Stimulated activated CD4-positive, alpha-beta T cell treated with anti-CD3 and anti-CD28 coated beads, TNF-alpha, amount 100 ng/mL, for 4 hours (primary cell): Measurements from ENCODE around the gene SETD6.
"Not testable (repeated sequence)": the region's sequence is repeated elsewhere in the genome, so short reads cannot be mapped to it uniquely, and the experiment has no call there.

Experiments
- DNase-seq, 3 experiments: peaks; one replicate each; pipeline ENCODE4 v3.0.0-alpha.2; 2020; ENCODE audit warnings: low read depth in 3 of 3

Gene SETD6, protein sequence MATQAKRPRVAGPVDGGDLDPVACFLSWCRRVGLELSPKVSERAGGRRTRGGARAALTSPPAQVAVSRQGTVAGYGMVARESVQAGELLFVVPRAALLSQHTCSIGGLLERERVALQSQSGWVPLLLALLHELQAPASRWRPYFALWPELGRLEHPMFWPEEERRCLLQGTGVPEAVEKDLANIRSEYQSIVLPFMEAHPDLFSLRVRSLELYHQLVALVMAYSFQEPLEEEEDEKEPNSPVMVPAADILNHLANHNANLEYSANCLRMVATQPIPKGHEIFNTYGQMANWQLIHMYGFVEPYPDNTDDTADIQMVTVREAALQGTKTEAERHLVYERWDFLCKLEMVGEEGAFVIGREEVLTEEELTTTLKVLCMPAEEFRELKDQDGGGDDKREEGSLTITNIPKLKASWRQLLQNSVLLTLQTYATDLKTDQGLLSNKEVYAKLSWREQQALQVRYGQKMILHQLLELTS

GRCh38 chr16:58515125-58515870, at the start of gene SETD6:
SETD6 (plus strand) TSS chr16:58515517; CDS start chr16:58515538, 21 bp downstream.
- peak; percentile 44 to 65 (median 52) for DNase-seq

DNA sequence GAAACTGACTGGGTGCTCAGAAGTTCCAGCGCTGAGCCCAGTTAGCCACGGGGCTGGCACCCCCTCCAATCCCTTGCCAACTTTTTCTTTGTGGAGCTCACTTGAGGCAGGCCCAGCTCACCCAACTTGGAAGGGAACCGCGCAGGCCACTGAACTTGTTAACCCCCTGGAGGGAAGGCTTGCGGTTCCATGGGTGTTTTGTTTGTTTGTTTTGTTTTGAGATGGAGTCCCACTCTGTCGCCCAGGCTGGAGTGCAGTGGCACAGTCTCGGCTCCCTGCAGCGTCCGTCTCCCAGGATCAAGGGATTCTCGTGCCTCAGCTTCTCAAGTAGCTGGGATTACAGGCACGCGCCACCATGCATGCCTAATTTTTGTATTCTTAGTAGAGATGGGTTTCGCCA, 49.5 kb upstream of the SETD6 start:
- DNase-seq = no peak

DNA sequence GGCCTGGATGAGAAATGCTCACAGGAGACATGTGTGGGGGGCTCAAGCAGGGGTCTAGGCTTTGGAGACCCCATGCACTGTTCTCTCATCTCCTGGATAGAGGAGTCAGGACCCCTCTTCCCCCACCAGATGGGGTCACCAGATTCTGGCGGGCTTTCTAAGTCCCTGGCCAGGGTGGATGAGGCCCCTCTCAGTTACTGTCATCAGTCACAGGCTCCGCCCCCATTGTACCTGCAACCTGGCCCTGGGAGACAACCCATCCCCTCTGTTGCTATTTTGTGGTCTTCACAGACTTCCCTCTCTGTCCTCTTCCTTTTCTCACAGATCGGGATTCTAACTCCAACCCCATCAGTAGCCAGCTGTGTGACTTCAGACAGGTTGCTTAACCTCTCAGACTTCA, 48.9 kb upstream of the SETD6 start:
- no peak for DNase-seq

GRCh38 chr16:58467905-58468304, 47.4 kb upstream of the SETD6 start:
- no peak for DNase-seq

GRCh38 chr16:58471209-58471975, 43.9 kb upstream of the SETD6 start:
- DNase-seq = no peak

- no peak for DNase-seq
These were observed 43.1 kb upstream of the SETD6 start for GRCh38 chr16:58472266-58472665.

DNA sequence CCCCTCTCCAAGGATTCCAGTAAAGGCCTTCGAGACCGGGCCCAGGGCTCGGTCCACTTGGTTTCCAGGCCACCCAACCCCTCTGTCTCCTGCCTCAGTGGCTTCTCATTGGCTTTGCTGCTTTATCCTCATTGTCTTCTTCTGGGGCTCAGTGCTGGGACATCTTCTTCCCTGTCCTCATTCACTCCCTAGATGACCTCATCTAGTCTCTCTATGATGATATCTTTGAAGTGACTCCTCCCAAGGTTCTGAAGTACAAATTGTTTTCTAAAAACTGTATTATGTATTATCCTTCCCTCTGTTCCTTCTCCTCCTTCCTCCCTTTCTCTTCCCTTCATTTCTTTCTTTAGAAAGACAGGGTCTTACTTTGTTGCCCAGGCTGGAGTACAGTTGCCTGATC, 42.5 kb upstream of the SETD6 start:
- no peak for DNase-seq

DNA sequence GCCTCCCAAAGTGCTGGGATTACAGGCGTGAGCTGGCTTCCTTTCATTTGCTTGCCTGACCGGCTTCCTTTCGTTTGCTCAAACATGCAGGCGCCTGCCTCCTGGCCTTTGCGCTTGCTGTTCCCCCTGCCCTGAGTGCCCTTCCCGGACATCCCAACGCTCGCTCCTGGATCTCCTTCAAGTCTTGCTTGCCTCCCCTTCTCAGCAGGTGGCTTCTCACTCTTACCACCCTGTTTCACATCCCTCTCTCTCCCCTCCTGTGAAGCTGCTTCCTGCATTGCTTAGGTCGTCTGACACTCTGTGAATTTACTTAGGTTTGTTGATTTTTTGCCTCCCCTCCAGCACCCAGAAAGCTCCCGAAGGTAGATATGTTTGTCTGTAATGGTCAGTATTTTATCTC, 41.0 kb upstream of the SETD6 start:
- no peak for DNase-seq

DNA sequence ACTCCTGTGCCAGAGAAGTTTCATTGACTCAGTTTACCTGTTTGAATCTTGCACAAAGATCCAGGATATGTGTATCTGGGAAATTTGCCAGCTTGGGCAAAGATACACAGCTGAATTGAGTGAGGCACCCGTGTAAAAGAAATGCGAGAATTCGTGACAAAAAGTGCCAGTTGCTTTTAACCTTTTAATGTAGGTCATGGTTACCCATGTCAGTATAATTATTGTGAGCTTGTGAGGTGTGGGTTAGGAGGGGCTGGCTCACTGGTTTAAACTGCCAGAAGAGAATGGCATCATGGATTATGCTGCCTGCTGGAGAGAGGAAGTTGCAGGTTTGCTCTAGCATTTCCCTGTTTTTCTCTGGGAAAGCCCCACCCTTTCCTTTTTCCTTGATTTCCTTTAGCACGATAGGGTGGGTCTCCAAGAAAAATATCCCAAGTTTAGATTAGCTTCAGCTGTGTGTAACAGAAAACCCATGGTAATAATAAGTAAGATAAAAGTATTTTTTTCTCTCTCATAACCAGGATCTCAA, 40.2 kb upstream of the SETD6 start:
- DNase-seq = no peak

- no peak for DNase-seq
These were observed 38.5 kb upstream of the SETD6 start for GRCh38 chr16:58476791-58477190.

- no peak for DNase-seq
These were observed 36.9 kb upstream of the SETD6 start for GRCh38 chr16:58478427-58478826.

GRCh38 chr16:58481226-58481869, 34.0 kb upstream of the SETD6 start:
- no peak for DNase-seq

GRCh38 chr16:58481931-58482330, 33.4 kb upstream of the SETD6 start:
- DNase-seq = no peak

GRCh38 chr16:58485184-58485887, 30.0 kb upstream of the SETD6 start:
- no peak for DNase-seq

DNA sequence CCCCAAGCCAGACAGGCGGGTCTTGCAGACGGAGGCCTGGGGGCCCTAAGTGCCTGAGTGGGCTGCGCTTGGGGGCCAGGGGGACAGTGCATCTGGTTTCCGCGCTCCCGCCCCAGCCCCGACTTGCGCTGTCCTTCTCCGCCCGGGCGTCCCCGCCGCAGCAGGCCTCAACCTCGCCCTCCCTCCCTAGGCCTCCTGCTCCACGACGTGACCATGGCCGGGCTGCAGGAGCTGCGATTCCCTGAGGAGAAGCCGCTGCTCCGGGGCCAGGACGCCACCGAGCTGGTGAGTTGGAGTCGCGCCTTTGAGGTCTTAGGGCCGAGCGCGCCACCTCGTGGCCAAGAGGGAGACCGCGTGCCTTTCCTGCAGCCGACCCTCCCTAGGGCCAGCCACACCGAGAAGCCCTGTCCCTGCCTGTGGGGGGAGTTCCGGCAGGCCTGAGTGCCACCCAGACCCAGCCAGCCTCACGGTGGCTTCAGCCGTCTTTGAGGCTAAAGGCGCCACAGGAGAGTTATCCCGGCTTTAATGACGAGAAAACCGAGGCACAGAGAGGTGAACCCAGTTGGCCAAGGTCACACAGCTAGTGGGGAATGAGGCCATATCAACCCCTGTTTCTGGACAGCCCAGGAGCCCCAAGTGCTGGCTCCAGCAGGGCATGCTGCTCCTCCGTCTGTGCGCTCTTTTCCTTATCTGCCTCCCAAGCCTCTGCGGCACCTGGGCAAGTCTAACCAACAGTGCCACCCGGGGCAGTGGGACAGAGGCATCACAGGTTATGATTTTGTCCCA, 27.6 kb upstream of the SETD6 start:
- DNase-seq = peak; percentile 41 to 54 (median 52)

DNA sequence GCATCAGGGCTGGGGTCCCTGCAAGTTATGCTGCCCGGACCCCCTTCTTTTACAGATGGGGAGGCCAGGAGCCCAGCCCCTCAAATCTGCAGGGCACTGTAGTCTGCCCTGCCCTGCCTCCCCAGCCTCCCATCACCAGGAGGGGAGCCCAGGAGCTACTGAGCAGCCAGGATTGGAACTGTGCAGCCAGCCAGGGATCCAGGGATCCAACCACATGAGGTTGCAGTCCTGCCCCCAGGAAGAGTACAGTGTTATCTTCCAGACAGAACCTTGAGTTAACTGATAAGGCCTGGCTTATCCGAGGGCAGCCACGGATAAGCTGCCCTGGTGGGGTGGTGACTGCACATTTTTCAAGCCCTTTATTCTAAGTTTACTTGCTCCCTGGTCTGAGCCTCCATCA, 26.8 kb upstream of the SETD6 start:
- DNase-seq = no peak

DNA sequence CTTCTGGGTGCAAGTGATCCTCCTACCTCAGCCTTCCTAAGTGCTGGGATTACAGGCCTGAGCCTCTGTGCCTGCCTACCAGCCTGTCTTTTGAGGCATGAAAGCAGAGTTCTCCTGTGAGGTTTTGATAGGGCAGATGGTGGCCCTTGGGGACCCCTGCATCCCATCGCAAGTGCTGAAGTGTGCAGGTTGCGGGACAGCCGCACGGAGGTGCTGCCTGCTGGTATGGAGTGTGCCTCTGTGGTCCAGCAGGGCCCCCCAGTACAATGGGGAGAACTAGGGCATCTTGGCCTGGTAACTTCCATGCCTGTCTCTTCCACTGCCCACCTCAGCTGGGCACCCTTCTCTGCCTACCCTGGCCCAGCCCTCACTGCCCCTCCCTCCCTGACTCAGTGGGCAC, 25.3 kb upstream of the SETD6 start:
- no peak for DNase-seq

DNA sequence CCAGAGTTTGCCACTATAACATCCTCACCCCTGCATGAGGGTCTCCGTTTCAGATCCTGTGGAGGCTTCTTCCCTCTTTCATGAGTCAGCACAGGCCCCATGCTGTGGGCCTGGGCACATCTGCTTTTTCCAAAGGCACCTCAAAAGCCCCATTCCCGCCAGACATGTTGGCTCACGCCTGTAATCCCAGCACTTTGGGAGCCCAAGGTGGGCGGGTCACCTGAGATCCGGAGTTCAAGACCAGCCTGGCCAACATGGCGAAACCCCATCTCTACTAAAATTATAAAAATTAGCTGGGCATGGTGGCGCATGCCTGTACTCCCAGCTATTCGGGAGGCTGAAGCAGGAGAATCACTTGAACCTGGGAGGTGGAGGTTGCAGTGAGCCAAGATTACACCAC, 24.8 kb upstream of the SETD6 start:
- DNase-seq = not testable (repeated sequence)

GRCh38 chr16:58492066-58492465, 23.3 kb upstream of the SETD6 start:
- no peak for DNase-seq

GRCh38 chr16:58492735-58493134, 22.6 kb upstream of the SETD6 start:
- no peak for DNase-seq
